Tibial nerve (tissue), 4 donors: ENCODE measurements around the gene PUM1. TPM values are rescaled to one million over a fixed set of nuclear protein-coding genes. Genes with fewer than 3 reads are reported as not detected.

Experiments
- DNase-seq, 2 donors: peaks; one replicate each; pipeline ENCODE4 v3.0.0-alpha.2; 2019; ENCODE audit warnings: low spot score in 2 of 2
- H3K27ac ChIP-seq, 4 donors: fragments of 200-600 bp; sonication (generic) in 3 of 4; one replicate each; pipeline ENCODE4 v1.5.1; 2017 to 2019; ENCODE audit warnings: mild to moderate bottlenecking in 1 of 4
- H3K27me3 ChIP-seq, 2 donors: fragments of 200-600 bp; sonication (generic) in 1 of 2; one replicate each; pipeline versions ENCODE4 v1.5.1 to v1.6.0; 2017 to 2019
- H3K36me3 ChIP-seq, 3 donors: fragments of 200-600 bp; sonication (generic); one replicate each; pipeline ENCODE4 v1.5.1; 2018 to 2019
- H3K4me1 ChIP-seq, 4 donors: fragments of 200-600 bp; sonication (generic) in 3 of 4; one replicate each; pipeline ENCODE4 v1.5.1; 2017 to 2019
- H3K4me3 ChIP-seq, 4 donors: fragments of 200-600 bp; sonication (generic) in 3 of 4; one replicate each; pipeline ENCODE4 v1.5.1; 2017 to 2019; ENCODE audit warnings: mild to moderate bottlenecking in 1 of 4, moderate library complexity in 1 of 4
- H3K9me3 ChIP-seq, 4 donors: fragments of 200-600 bp; sonication (generic) in 3 of 4; one replicate each; pipeline ENCODE4 v1.5.1; 2017 to 2019
- EP300 ChIP-seq, 2 donors: sonication (generic); formaldehyde crosslinking; IDR thresholded peaks; one replicate each; pipeline ENCODE4 v1.6.1; 2017; ENCODE audit warnings: antibody characterized with exemption in 2 of 2, mild to moderate bottlenecking in 1 of 2
- POLR2A ChIP-seq, 2 donors: fragments of 450-650 bp; IDR thresholded peaks; one replicate each; pipeline ENCODE4 v1.6.1; 2017; ENCODE audit warnings: antibody characterized with exemption in 2 of 2, mild to moderate bottlenecking in 2 of 2, moderate library complexity in 2 of 2
- WGBS, 2 donors: methylation state at CpG; one replicate each; pipeline ENCODE4 v1.1.5; 2018; 5-methylcytosine and 5-hydroxymethylcytosine counted together
- total RNA-seq, 4 donors: library from RNA; depleted of rRNA; stranded (reverse); fragments of >200 nt; gene quantifications; one replicate each; pipeline ENCODE4 v1.1.0, GENCODE V29; 2016
- TF ChIP-seq, protein P1 (sequence below), 5 experiments: fragments of 200-600 bp in 3 of 5; fragments of 450-650 bp in 2 of 5; sonication (generic) in 3 of 5; IDR thresholded peaks; one replicate each; pipeline ENCODE4 v1.5.1; 2016 to 2019; ENCODE audit warnings: antibody characterized with exemption in 5 of 5, mild to moderate bottlenecking in 3 of 5, moderate library complexity in 2 of 5

The PUM1 gene
- total RNA-seq, 4 donors from 2014 or later: 64.8 to 93.4 (median 76.0) TPM

DNA sequence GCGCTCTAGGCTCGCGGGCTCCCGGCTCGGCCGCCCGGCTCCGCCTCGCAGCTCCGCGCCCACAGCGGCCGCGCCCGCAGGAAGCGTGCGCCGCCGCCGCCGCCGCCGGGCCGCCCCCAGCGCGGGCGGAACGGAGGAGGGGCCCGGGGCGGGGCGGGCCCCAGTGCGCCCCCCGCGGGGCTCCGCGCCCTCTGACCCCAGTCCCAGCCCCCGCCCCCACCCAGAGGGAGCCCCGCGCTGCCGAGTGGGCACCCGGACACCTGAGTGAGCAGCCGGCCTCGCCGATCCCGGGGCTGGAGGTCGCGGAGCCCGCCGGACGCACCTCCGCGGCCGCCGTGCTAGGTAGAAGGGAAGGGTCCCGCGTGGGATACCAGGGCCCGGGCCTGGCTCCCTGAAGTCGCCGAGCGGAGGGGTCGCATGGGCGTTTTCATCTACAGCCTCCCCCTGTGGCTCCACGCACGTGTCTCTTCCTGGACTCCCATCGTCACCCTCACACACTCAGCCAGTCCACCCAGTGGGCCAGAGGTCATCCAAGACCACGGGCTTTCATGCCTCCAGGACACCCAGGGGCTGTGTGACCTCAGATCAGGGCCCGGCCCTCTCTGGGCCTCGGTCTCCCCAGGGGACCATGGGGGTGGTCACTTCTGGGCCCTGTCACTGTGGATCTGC, 156.7 kb downstream of the PUM1 start, which contains the start of gene SDC3:
SDC3 (minus strand) TSS at position 63 of the 669 bp plus-strand sequence. CDS start 172 bp downstream, outside the sequence.
- Histone ChIP-seq H3K27ac (peak within 1 kb of the TSS; percentile 65 to 90 (median 80)), H3K4me1 (peaks cover 0 to 63% (median 20%) of the 10 kb centered on the region in 4 donors), H3K4me3 (peak within 1 kb of the TSS; percentile 33 to 68 (median 56)), H3K27me3 (no peaks in the 10 kb centered on the region), H3K36me3 (no peaks in the 10 kb centered on the region), H3K9me3 (no peaks in the 10 kb centered on the region)
- WGBS, 2 donors: 1 to 11% methylated on average over 8 to 27 of the region's 68 CpGs
- DNase-seq: no peak
- TF ChIP-seq EP300 (IDR thresholded peaks at IDR 0.05) (no peak), POLR2A (IDR thresholded peaks at IDR 0.05) (no peak)
- TF ChIP-seq, protein P1, sequence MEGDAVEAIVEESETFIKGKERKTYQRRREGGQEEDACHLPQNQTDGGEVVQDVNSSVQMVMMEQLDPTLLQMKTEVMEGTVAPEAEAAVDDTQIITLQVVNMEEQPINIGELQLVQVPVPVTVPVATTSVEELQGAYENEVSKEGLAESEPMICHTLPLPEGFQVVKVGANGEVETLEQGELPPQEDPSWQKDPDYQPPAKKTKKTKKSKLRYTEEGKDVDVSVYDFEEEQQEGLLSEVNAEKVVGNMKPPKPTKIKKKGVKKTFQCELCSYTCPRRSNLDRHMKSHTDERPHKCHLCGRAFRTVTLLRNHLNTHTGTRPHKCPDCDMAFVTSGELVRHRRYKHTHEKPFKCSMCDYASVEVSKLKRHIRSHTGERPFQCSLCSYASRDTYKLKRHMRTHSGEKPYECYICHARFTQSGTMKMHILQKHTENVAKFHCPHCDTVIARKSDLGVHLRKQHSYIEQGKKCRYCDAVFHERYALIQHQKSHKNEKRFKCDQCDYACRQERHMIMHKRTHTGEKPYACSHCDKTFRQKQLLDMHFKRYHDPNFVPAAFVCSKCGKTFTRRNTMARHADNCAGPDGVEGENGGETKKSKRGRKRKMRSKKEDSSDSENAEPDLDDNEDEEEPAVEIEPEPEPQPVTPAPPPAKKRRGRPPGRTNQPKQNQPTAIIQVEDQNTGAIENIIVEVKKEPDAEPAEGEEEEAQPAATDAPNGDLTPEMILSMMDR (IDR thresholded peaks at IDR 0.05): no peak

DNA sequence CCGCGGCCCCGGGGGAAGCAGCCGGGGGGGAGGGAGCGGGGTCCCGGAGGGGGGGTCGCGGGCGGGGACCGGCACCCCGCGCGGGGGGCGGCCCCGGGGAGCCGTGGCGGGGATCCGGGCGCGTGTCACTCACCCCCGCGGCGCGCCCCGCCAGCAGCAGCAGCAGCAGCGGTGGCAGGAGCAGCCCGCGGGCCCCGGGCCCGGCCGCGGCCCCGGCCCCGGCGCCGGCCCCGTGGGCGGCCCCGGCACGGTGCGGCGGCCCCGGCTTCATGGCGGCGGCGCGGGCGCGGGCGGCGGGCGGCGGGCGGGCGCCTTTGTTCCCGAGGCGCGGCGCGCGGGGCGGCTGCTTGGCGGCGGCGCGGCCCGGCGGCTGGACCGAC, 157.2 kb downstream of the PUM1 start:
- 1% methylated on average over 31 of the region's 69 CpGs; no CpG with 5 or more reads in 1 of the 2 donors for WGBS, 2 donors

DNA sequence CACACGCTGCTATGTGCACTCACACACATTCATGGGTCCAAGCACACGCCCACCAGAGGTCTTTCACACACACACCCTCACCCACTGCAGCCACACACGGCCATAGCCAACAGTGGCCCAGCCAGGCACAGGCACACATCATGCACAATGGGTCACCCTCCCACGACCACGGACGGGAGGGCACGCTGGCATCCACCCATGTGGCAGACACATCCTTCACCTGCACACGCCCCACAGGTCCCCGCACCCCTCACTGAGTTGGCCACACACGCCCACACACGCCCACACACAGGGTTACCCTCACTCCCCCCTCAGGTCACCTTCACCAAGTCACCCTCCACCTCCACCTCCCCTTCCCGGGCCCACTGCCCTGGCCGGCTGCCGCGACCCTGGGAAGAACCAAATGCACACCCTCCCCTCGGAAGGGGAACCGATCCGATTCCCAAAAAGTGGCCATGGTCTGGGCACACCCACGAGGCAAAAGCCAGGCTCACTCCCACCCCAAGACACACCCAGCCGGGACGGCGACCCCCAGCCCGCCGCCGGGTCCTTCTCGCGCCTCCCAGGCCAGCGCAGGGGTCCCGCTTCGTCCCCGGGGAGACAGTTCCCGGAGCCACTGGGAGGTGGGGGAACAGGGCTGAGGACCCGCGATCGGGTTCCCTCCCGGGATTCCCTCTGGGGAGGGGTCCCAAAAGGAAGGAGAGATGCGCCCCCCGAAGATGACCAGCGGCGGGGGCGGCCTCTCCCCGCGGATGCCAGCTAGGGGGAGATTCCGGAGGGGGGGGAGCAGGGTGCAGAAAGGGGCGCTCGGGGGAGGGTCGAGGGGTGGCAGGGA, 157.8 kb downstream of the PUM1 start:
- H3K27ac ChIP-seq: peak overlapping the region; percentile 65 to 88 (median 78)
- 20 to 36% methylated on average over 10 to 24 of the region's 47 CpGs for WGBS, 2 donors
- H3K27me3 ChIP-seq: no peaks in the 10 kb centered on the region
- H3K36me3 ChIP-seq: no peaks in the 10 kb centered on the region
- H3K4me1 ChIP-seq: peaks cover 0 to 74% (median 24%) of the 10 kb centered on the region in 4 donors
- TF ChIP-seq POLR2A (IDR thresholded peaks at IDR 0.05) (no peak), EP300 (IDR thresholded peaks at IDR 0.05) (no peak)
- TF ChIP-seq, protein P1 (IDR thresholded peaks at IDR 0.05): no peak
- peak overlapping the region; percentile 33 to 68 (median 54) for H3K4me3 ChIP-seq
- no peak for DNase-seq
- H3K9me3 ChIP-seq: no peaks in the 10 kb centered on the region

More for the DNA sequence above, 157.2 kb downstream of the PUM1 start:
- TF ChIP-seq, protein P1 (IDR thresholded peaks at IDR 0.05): no peak
- TF ChIP-seq EP300 (IDR thresholded peaks at IDR 0.05) (no peak), POLR2A (IDR thresholded peaks at IDR 0.05) (no peak)
- Histone ChIP-seq H3K9me3 (no peaks in the 10 kb centered on the region), H3K27me3 (no peaks in the 10 kb centered on the region), H3K36me3 (no peaks in the 10 kb centered on the region), H3K27ac (peak overlapping the region; percentile 65 to 88 (median 78)), H3K4me1 (peaks cover 0 to 68% (median 21%) of the 10 kb centered on the region in 4 donors), H3K4me3 (peak overlapping the region; percentile 33 to 68 (median 54))
- no peak for DNase-seq

DNA sequence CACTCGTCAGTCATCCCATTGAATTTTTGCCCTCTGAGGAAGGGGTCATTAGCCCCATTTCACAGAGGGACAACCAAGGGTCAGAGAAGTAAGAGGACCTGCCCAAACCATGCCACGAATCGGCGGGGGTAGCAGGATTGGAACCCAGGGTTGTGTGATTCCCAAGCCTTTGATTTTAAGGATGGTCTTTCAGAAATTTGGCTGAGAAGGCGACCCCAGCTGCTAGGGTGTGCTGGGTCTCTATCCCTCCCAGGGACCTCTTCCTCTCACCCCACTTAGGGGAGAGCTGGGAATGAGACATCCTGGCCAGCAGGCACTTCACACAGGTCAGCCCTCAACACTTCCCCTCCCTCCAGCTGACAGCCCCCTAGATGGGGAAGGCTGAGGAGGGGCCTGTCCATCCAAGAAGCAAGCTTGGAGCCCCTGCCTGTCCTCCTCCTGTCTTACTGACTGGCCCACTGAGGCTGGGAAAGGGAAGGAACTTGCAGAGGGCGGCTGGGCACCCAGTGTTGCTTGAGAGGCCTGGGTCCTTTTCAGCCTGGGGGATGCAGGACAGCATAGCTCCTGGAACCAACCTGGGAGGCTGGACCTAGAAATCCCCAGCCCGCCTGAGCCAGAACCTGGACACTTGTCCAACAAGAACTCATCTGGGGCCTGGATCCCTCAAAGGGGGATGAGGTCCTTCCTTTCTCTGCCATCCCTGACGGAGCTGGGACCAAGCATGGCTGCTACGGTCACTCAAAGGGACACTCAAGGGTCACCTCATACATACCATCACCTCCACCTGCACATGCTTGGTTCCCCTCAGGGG, 158.7 kb downstream of the PUM1 start:
- WGBS, 2 donors: 72 to 75% methylated on average over 8 to 9 of the region's 9 CpGs
- TF ChIP-seq EP300 (IDR thresholded peaks at IDR 0.05) (no peak), POLR2A (IDR thresholded peaks at IDR 0.05) (no peak)
- TF ChIP-seq, protein P1 (IDR thresholded peaks at IDR 0.05): no peak
- H3K36me3 ChIP-seq: no peaks in the 10 kb centered on the region
- no peak for DNase-seq
- H3K27ac ChIP-seq: peak overlapping the region; percentile 65 to 88 (median 78)
- peak overlapping the region in 3 of 4 donors; percentile 33 to 68 (median 67) for H3K4me3 ChIP-seq
- no peaks in the 10 kb centered on the region for H3K27me3 ChIP-seq
- no peaks in the 10 kb centered on the region for H3K9me3 ChIP-seq
- H3K4me1 ChIP-seq: peaks cover 0 to 83% (median 28%) of the 10 kb centered on the region in 4 donors
